CMK (cell line): Measurements from ENCODE around the gene TAOK3.

Experiments used
- DNase-seq: peaks from one replicate; pipeline ENCODE4 v3.0.0-alpha.2; 2010; ENCODE audit warnings: low read depth

TAOK3 gene

DNA sequence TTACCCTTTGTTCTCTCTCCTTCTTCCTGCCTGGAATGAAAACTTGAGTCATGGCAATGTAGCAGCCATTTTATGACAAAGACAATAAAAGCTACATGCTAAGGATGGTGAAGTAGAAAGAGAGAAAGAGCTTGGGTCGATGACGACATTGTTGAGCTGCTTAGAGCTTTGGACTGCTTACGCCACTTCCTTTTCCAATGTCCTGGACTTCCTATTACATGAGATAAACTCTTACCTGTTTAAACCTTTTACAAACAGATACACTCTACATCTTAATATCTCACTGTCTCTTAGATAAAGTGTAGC is 166.6 kb downstream of the TAOK3 start:
- DNase-seq, result no peak

DNA sequence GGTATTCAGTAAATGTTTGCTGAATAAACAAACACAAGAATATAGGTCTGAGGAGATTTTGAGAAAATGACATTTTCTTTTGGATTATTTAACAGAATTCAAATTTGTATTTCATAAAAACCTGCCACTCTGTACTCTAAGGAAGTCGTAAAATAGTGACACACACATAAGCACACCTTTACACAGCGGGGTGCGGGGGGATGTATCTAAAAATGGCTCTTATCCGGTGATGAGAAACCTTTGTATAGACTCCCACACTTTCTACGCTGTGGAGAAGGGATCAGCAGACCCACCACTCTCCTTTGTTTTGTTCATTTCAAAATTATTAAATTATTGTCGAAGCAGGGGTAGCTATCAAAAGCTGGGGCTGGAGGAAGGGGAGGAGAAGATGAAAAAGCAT is 178.7 kb downstream of the TAOK3 start:
- no peak for DNase-seq

DNA sequence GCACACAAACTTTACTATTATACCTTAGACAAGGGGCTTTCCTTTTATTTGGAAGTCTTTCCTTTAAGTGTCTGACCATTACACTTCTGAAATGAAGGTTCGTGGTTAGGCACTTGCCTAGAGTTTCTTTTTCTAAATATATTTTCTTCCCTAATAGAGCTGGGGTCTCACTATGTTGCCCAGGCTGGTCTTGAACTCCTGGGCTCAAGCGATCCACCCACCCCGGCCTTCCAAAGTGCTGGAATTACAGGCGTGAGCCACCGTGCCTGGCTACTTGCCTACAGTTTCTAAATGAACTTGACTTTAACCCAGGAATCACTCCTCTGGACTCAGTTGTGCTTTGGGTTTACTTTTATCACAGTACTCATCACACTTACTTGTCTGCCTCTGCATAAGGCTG is 179.2 kb downstream of the TAOK3 start:
- DNase-seq, result no peak

- DNase-seq, result no peak
Observed at GRCh38 chr12:118190266-118190665, 182.4 kb downstream of the TAOK3 start.

- DNase-seq, result no peak
Observed at GRCh38 chr12:118189741-118190191, 182.9 kb downstream of the TAOK3 start.

- no peak for DNase-seq
Observed at GRCh38 chr12:118188690-118189371, 183.9 kb downstream of the TAOK3 start.

- no peak for DNase-seq
Observed at GRCh38 chr12:118187751-118188435, 184.8 kb downstream of the TAOK3 start.

DNA sequence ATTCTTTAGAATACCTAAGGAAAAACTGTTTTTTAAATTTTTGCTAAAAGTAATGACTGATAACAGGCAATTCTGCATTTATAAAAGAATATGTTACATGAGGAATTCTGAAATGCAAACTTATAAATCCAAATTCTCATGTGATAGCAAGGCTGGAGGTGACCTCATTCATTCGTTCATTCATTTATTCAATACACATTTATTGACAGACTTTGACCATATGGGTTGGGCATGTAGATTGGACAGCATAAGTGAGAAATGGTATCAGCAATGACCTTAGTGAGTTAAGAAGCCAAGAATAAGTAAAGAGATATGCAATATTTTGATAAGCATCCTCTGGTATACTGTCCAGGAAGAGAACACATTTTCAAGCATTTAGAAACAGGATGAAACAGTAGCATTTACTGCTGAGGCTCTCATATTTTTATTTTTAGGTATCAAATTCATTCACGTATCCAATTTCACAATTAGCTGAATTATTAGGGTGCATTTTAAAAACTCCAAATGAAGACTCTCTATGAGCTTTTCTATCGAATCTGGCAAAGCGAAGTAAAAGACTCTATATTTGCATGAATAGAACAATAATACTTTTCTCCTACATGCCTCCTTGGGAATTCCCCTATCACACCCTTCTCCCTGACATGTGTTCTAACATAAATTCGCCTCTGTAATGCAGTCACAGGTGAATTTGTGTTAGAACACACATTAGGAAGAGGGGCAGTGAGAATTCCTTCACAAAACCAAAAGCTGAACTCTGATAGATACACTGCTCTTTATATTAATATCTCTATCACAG is 186.9 kb downstream of the TAOK3 start:
- no peak for DNase-seq

GRCh38 chr12:118183711-118184110 is 189.0 kb downstream of the TAOK3 start:
- no peak for DNase-seq

GRCh38 chr12:118183155-118183554 is 189.6 kb downstream of the TAOK3 start:
- no peak for DNase-seq

DNA sequence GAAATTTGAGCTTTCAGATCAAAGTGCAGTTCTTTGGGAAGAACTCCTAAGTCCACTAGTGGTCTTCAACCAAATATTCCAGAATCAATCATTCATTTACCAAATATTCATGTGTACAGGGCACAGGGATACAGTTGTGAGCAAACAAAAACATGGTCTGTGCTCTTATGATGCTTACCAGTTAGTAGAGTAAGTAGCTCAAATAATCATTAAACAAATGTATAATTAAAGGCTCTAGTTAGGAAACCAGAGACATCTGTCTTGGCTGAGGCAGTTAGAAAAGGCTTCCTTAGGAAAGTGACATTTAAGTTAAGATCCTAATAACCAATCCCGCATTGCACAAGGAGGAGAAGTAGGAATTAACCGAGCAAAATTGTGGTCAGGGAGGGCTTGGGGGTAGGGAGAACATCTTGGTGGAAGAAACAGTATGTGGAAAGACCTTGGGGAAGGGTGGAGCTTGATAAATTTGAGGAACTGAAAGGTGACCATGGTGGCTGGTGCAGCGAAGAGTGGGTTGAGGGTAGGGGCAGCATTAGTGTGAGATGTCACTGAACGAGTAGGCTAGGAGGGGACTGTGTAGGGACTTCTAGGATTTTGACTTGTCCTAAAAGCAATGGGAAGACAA is 196.8 kb downstream of the TAOK3 start:
- no peak for DNase-seq

DNA sequence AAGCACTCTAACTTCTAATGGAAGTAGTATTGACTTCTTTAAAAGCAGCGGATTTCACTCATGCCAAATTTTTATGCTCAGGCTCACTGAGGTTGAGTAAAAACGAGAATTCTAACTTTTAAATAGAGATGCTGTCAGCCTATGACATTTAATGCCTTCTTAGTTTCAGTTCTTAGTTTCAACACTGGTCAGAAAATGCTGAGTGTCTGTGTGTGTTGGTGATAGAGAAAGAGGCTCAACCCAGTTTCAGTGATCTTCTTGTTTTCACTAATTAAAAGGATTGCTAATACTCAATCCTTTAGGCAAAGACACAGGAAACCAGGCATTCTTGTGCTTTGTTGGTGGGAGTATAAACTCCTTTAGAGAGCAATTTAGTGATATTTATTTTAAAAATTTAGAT is 205.8 kb downstream of the TAOK3 start:
- DNase-seq, result no peak

DNA sequence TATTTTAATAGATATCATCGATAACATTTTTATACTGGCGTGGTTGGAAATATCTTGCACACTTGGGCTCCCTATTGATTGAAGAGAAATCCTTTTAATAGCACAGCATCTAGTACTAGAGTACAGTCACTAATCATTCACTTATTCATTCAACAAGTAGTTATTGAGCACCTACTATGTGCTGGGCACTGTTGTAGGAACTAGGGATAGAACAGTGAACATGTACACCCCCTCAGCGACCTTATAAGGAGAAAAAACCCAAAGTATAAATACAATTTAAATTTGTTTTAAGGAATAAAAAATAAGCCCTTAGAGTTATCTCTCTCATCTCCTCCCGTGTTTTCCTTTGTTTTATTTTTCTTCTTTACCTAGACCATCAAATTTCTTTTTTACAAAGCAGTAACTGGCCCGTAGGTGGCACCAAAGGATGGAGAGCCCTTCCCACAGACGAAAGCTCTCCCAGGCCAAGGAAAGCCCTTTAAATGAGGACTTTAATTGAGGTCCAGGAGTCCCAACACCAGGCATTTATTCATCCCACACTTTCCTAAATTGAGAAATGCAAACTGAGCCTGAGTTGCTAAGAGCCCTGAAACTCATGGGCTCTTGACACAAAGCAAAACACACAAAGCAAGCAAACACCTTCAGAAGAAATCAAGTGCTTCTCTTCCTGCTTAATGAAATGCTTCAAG is 207.8 kb downstream of the TAOK3 start:
- DNase-seq, result no peak

DNA sequence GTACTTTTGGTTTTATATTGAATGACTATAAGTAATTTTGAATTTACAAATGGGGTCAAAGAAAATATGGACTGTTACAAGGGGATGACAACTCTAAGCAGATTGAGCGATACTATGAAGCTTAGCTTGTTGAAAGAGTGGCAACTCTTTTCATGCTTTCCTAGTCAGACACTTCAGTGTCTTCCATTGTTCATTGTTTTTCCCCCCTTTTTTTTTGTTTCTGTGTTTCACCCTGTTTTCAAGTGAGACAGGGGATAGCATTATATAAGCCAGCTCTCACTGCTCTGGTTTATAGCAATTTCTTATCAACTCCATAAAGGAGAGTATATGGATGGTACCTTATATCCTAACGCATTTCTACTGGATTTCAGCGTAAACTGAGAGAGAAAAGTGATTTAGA is 212.2 kb downstream of the TAOK3 start:
- no peak for DNase-seq

DNA sequence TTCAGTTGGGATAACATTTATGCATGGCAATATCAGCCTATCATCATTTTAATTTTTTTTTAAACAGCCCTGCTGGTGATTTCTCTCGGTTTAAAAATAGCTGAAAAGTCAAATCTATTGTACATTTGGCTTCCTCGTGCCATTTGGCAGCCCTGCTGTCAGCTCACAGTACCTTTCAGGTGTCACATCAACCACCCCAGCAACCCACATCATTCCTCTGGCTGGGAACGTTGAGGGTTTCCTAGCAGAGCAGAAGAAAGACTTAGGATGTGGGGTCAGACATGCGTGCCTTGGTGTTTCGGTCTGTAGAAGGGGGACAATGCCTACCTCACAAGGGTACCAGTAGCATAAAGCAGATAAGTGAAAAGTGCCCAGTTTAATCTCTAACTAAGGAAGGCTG is 221.0 kb downstream of the TAOK3 start:
- DNase-seq, result no peak

DNA sequence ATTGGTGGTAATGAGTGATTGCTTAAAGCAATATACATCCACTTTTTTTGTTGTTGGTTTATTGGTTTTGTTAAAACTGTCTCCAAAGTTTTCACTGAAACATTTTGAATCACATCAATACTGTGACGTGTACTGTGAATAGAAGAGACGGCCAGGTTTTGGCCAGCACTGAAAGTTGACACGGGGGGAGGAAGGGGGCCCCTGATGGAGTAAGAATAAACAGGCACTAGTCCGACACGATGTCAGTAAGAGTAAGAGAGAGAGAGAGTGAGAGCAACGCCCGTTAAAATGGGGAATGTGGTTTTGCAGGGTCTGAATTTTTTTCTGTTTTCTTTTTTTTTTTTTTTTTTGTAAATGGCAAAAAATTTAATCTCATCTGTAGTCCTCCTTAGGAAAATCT is 222.1 kb downstream of the TAOK3 start:
- no peak for DNase-seq

DNA sequence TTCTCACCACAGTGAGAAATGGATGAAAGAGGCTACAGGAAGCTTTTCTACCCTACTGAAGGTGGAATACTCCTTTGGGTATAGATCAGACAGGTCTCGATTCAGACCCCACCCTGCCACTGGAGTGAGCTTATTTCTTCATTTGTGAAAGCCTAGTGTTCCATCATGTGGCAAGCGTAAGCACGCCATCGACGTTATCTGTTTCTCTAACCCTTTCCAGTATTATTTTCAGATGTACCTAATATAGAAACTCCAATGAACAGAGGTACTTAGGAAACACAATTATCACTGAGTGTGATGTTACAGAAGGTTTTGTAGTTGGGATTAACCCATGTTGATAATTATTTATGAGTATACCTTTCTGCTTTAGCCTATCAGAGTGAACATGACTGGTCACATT is 224.4 kb downstream of the TAOK3 start:
- no peak for DNase-seq

DNA sequence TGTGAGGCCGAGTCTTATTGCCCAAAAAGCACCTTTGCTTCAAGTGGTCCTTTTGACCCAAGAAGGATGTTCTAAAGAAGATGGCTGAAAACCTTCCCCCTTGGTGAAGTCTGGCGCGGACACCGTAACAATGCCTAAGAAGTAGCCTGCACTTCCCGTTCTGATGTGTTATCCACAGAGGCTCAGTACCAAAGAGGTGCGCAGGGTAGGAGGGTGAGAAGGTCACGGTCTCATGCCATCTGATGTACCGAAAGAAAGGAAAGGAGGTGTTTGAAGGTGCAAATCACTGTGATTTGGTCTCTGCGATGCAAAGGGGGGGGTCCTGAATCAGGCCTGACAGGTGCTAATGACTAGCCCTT is 226.9 kb downstream of the TAOK3 start:
- DNase-seq, result no peak

GRCh38 chr12:118145113-118145797 is 227.5 kb downstream of the TAOK3 start:
- no peak for DNase-seq

DNA sequence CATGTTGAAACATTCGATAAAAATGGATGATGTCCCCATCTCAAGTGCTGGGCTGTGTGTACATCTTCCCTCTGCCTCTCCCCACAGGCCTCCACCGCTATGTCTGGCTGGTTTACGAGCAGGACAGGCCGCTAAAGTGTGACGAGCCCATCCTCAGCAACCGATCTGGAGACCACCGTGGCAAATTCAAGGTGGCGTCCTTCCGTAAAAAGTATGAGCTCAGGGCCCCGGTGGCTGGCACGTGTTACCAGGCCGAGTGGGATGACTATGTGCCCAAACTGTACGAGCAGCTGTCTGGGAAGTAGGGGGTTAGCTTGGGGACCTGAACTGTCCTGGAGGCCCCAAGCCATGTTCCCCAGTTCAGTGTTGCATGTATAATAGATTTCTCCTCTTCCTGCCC is 228.2 kb downstream of the TAOK3 start:
- no peak for DNase-seq

GRCh38 chr12:118140825-118141224 is 231.9 kb downstream of the TAOK3 start:
- no peak for DNase-seq
